ENCODE data around the gene RPL27A. TPM values are rescaled to one million over a fixed set of nuclear protein-coding genes. Genes with fewer than 3 reads are reported as not detected.

Gene RPL27A
- total RNA-seq, 1 experiment from 2014 or later: 629 TPM

DNA sequence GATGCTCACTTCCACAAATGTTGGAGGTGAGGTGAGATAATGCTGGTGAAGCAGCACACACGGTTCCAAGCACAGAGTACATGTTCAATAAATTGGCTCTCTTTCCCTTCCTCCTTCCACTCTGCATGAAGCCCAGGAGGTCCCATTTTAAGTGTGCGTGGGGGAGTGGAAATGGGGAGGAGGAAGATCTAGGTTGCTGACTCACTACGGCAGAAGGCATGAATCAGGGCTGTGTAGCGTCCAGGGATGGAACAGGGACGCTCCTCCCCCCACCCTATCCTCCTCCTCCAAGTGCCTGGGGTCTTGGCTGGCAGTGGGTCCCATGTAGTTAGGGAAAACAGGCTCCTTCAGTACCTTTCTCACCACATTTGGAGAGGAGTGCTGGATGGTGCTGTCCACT lies 44.3 kb upstream of the RPL27A start:
- ChIA-PET POLR2A (ENCODE audit: low non-redundant PET) (no interaction called here), CTCF (no interaction called here)
- DNase-seq (ENCODE audit: low spot score): no peak
- no TSS peak for BruUV-seq (replicated peaks)
- no peaks in the 10 kb centered on the region for H3K4me1 ChIP-seq (ENCODE audit: insufficient read depth, low read length, poor library complexity, severe bottlenecking)
- intact Hi-C loops (cut with micrococcal nuclease; ENCODE audit: unreplicated experiment): no loop called here
- no peaks in the 10 kb centered on the region for H3K27me3 ChIP-seq (replicated peaks; ENCODE audit: insufficient read depth, low read depth, low read length, poor library complexity)
- H3K9me3 ChIP-seq (ENCODE audit: low read depth, low read length, poor library complexity, severe bottlenecking): no peaks in the 10 kb centered on the region
- no peak overlapping the region for H3K27ac ChIP-seq (ENCODE audit: low read depth, low read length, poor library complexity, severe bottlenecking)
- H3K36me3 ChIP-seq (ENCODE audit: insufficient read depth, low read length, poor library complexity, severe bottlenecking): no peaks in the 10 kb centered on the region
- H3K4me3 ChIP-seq (ENCODE audit: low read depth, low read length, poor library complexity, severe bottlenecking): no peak overlapping the region
- TF ChIP-seq, protein P1, sequence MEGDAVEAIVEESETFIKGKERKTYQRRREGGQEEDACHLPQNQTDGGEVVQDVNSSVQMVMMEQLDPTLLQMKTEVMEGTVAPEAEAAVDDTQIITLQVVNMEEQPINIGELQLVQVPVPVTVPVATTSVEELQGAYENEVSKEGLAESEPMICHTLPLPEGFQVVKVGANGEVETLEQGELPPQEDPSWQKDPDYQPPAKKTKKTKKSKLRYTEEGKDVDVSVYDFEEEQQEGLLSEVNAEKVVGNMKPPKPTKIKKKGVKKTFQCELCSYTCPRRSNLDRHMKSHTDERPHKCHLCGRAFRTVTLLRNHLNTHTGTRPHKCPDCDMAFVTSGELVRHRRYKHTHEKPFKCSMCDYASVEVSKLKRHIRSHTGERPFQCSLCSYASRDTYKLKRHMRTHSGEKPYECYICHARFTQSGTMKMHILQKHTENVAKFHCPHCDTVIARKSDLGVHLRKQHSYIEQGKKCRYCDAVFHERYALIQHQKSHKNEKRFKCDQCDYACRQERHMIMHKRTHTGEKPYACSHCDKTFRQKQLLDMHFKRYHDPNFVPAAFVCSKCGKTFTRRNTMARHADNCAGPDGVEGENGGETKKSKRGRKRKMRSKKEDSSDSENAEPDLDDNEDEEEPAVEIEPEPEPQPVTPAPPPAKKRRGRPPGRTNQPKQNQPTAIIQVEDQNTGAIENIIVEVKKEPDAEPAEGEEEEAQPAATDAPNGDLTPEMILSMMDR (conservative IDR thresholded peaks at IDR 0.05; ENCODE audit: low read depth, low read length): no peak
- TF ChIP-seq EZH2 (IDR thresholded peaks at IDR 0.05; ENCODE audit: borderline replicate concordance, low read depth, low read length, poor library complexity, severe bottlenecking): no peak

DNA sequence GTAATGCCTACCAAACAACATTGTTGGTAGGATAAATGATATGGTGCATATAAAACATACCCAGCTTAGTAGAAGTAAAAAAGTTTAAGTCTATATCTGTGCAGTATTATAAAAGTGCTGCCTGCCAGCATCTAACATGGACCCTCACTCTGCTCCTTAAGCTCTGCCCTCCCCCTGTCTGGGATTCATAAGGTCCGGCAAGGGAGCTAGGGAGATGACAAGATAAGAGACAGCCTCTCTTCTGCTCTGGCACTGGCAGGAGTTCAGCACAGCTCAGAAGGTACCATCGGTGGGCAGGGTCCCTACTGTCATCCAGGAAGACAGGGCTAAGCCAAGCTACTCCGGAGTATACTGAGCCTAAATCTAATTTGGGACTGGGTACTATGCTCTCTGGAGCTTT lies 42.9 kb upstream of the RPL27A start:
- POLR2A ChIA-PET (ENCODE audit: low non-redundant PET): no interaction called here
- H3K4me1 ChIP-seq (ENCODE audit: insufficient read depth, low read length, poor library complexity, severe bottlenecking): no peaks in the 10 kb centered on the region
- no TSS peak for BruUV-seq (replicated peaks)
- no peaks in the 10 kb centered on the region for H3K9me3 ChIP-seq (ENCODE audit: low read depth, low read length, poor library complexity, severe bottlenecking)
- intact Hi-C loops (cut with micrococcal nuclease; ENCODE audit: unreplicated experiment): no loop called here
- no peaks in the 10 kb centered on the region for H3K36me3 ChIP-seq (ENCODE audit: insufficient read depth, low read length, poor library complexity, severe bottlenecking)
- no peak overlapping the region for H3K4me3 ChIP-seq (ENCODE audit: low read depth, low read length, poor library complexity, severe bottlenecking)
- no peak for DNase-seq (ENCODE audit: low spot score)
- no peak overlapping the region for H3K27ac ChIP-seq (ENCODE audit: low read depth, low read length, poor library complexity, severe bottlenecking)
- no peak for TF ChIP-seq EZH2 (IDR thresholded peaks at IDR 0.05; ENCODE audit: borderline replicate concordance, low read depth, low read length, poor library complexity, severe bottlenecking)
- TF ChIP-seq, protein P1 (conservative IDR thresholded peaks at IDR 0.05; ENCODE audit: low read depth, low read length): no peak
- CTCF ChIA-PET: no interaction called here
- H3K27me3 ChIP-seq (replicated peaks; ENCODE audit: insufficient read depth, low read depth, low read length, poor library complexity): no peaks in the 10 kb centered on the region

DNA sequence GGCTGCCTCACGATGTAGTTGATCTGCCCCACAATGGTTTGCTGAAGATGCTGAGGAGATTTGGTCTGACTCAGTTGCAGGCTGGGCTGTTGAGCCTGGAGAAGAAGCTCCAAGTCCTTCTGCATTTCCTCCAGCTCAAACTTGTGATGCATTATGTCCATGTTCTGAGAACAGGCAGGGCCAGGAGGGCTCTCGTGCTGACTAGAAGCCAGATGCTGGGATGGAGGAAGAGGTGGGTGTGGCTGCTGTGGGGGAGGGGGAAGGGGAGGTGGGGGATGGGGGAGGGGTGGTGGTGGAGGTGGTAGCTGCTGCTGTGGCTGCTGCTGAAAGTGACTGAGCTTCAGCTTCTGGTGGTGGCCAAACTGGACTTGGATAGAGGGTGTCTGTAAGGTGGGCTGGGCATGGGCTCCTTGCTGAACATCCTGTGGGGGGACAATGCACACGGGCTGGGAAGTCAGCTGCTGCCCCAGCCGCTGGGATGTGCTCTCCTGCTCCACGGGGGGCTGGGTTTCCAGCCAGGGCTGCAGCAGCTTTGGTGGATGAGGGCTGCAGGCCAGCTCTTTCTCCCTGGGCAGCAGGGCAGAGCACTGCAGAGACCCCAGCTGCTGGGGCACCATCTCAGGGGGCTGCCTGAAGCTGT lies 42.2 kb upstream of the RPL27A start:
- H3K27me3 ChIP-seq (replicated peaks; ENCODE audit: insufficient read depth, low read depth, low read length, poor library complexity): no peaks in the 10 kb centered on the region
- H3K4me3 ChIP-seq (ENCODE audit: low read depth, low read length, poor library complexity, severe bottlenecking): no peak overlapping the region
- H3K36me3 ChIP-seq (ENCODE audit: insufficient read depth, low read length, poor library complexity, severe bottlenecking): no peaks in the 10 kb centered on the region
- H3K9me3 ChIP-seq (ENCODE audit: low read depth, low read length, poor library complexity, severe bottlenecking): no peaks in the 10 kb centered on the region
- no TSS peak for BruUV-seq (replicated peaks)
- intact Hi-C loops (cut with micrococcal nuclease; ENCODE audit: unreplicated experiment): no loop called here
- CTCF ChIA-PET: no interaction called here
- no peak for DNase-seq (ENCODE audit: low spot score)
- no peak overlapping the region for H3K27ac ChIP-seq (ENCODE audit: low read depth, low read length, poor library complexity, severe bottlenecking)
- H3K4me1 ChIP-seq (ENCODE audit: insufficient read depth, low read length, poor library complexity, severe bottlenecking): no peaks in the 10 kb centered on the region
- POLR2A ChIA-PET (ENCODE audit: low non-redundant PET): interaction anchor here (0.7 kb wide), 1 partner anchor 166 kb away, joined by 3 read pairs; no protein-coding TSS in a partner anchor
- TF ChIP-seq, protein P1 (conservative IDR thresholded peaks at IDR 0.05; ENCODE audit: low read depth, low read length): no peak
- TF ChIP-seq EZH2 (IDR thresholded peaks at IDR 0.05; ENCODE audit: borderline replicate concordance, low read depth, low read length, poor library complexity, severe bottlenecking): no peak
